ENCODE measurements around the gene INTS14. TPM values are rescaled to one million over a fixed set of nuclear protein-coding genes. Genes with fewer than 3 reads are reported as not detected.

INTS14 gene
- 34.9 and 36.5 TPM in 2 replicates for total RNA-seq

GRCh38 chr15:65610871-65611718 is at the start of gene INTS14:
INTS14 (minus strand) TSS chr15:65611131; CDS start chr15:65607380, 3,751 bp downstream.

GRCh38 chr15:65621638-65622037 is 10.7 kb upstream of the INTS14 start, which contains the start of gene SLC24A1:
SLC24A1 (plus strand) TSS chr15:65621938; CDS start chr15:65624081, 2,143 bp downstream.

GRCh38 chr15:65530318-65531111 is 80.4 kb downstream of the INTS14 start, which contains the start of gene HACD3:
HACD3 (plus strand) TSS chr15:65530463; CDS start chr15:65530632, 169 bp downstream.

Small RNA genes lying within 50 kb of the gene (small RNA-seq; reads per million reads assigned to genes)
- gene RNU6-19P, result 0.71 reads per million, percentile 8 among the genes with 10 or more reads in this experiment

Other genes starting within 250 kb of the INTS14 start
- under 0.01 and 0.16 TPM in 2 replicates for gene IGDCC3, start 233.1 kb downstream of the INTS14 start, total RNA-seq
- gene IGDCC4, start 188.2 kb downstream of the INTS14 start, total RNA-seq, result 37.2 and 52.6 TPM in 2 replicates
- gene DPP8, start 93.4 kb downstream of the INTS14 start, total RNA-seq, result 42.4 and 48.5 TPM in 2 replicates
- gene HACD3, start 80.7 kb downstream of the INTS14 start, total RNA-seq, result 79.9 and 81.9 TPM in 2 replicates
- gene SLC24A1, start 10.8 kb upstream of the INTS14 start, total RNA-seq, result 9.2 and 10.2 TPM in 2 replicates
- 22.2 and 32.1 TPM in 2 replicates for gene DENND4A, start 181.2 kb upstream of the INTS14 start, total RNA-seq